ENCODE results near the gene EIF4A2.

The EIF4A2 gene

DNA sequence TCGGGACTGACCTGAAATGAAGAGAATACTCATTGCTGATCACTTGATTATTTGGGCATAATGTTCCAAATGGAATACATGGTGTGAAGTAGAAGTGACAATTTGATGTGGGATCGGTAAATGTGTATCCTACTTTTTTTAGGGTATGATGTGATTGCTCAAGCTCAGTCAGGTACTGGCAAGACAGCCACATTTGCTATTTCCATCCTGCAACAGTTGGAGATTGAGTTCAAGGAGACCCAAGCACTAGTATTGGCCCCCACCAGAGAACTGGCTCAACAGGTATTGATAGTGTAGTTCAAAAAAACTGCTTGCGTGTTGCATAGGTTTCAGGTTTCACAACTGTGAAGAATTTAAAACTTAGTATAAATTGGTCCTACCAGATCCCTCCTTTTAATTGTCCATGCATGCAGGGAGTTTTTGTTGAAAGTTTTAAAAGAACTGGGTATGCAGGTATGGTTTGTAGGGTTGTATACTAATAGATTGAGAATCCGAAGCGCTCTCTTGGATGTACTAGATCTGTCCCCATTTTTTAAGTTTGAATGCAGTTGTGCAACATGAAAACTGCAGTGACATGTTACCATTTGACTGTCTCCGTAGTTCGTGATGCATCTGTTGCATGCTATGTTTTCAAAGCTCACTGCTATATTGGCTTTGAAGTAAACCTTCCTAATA, 1.6 kb downstream of the EIF4A2 start:
- 0 to 8% methylated on average over 4 to 6 of the region's 7 CpGs for WGBS, 2 experiments (ENCODE audit: insufficient coverage in 2 of 2)
- Histone ChIP-seq H3K27ac (ENCODE audit: low read depth, low read length, severe bottlenecking) (peak overlapping the region; percentile 63), H3K36me3 (ENCODE audit: control insufficient read depth, insufficient read depth, low read length) (peaks cover 64% of the 10 kb centered on the region), H3K4me3 (ENCODE audit: extremely low read depth, insufficient read depth, low read length, poor library complexity, severe bottlenecking) (peak overlapping the region; percentile 99), H3K9me3 (ENCODE audit: control insufficient read depth, low read length) (no peaks in the 10 kb centered on the region), H3K4me1 (ENCODE audit: control insufficient read depth, insufficient read depth, low read length, poor library complexity, severe bottlenecking) (peaks cover 9% of the 10 kb centered on the region)

GRCh38 chr3:186785495-186786018, 2.2 kb downstream of the EIF4A2 start:
- Histone ChIP-seq H3K4me1 (ENCODE audit: control insufficient read depth, insufficient read depth, low read length, poor library complexity, severe bottlenecking) (peaks cover 9% of the 10 kb centered on the region), H3K4me3 (ENCODE audit: extremely low read depth, insufficient read depth, low read length, poor library complexity, severe bottlenecking) (peak overlapping the region; percentile 99), H3K27ac (ENCODE audit: low read depth, low read length, severe bottlenecking) (peak overlapping the region; percentile 63), H3K9me3 (ENCODE audit: control insufficient read depth, low read length) (no peaks in the 10 kb centered on the region), H3K36me3 (ENCODE audit: control insufficient read depth, insufficient read depth, low read length) (peaks cover 68% of the 10 kb centered on the region)
- WGBS, 2 experiments (ENCODE audit: insufficient coverage in 2 of 2), result 51 to 55% methylated on average over 4 of the region's 7 CpGs

GRCh38 chr3:186786922-186787321, 3.5 kb downstream of the EIF4A2 start:
- peaks cover 9% of the 10 kb centered on the region for H3K4me1 ChIP-seq (ENCODE audit: control insufficient read depth, insufficient read depth, low read length, poor library complexity, severe bottlenecking)
- peak overlapping the region; percentile 99 for H3K4me3 ChIP-seq (ENCODE audit: extremely low read depth, insufficient read depth, low read length, poor library complexity, severe bottlenecking)
- peaks cover 69% of the 10 kb centered on the region for H3K36me3 ChIP-seq (ENCODE audit: control insufficient read depth, insufficient read depth, low read length)
- peak overlapping the region; percentile 11 for H3K27ac ChIP-seq (ENCODE audit: low read depth, low read length, severe bottlenecking)
- no peaks in the 10 kb centered on the region for H3K9me3 ChIP-seq (ENCODE audit: control insufficient read depth, low read length)
- WGBS, 2 experiments (ENCODE audit: insufficient coverage in 2 of 2), result 97 to 100% methylated on average over 3 of the region's 3 CpGs

DNA sequence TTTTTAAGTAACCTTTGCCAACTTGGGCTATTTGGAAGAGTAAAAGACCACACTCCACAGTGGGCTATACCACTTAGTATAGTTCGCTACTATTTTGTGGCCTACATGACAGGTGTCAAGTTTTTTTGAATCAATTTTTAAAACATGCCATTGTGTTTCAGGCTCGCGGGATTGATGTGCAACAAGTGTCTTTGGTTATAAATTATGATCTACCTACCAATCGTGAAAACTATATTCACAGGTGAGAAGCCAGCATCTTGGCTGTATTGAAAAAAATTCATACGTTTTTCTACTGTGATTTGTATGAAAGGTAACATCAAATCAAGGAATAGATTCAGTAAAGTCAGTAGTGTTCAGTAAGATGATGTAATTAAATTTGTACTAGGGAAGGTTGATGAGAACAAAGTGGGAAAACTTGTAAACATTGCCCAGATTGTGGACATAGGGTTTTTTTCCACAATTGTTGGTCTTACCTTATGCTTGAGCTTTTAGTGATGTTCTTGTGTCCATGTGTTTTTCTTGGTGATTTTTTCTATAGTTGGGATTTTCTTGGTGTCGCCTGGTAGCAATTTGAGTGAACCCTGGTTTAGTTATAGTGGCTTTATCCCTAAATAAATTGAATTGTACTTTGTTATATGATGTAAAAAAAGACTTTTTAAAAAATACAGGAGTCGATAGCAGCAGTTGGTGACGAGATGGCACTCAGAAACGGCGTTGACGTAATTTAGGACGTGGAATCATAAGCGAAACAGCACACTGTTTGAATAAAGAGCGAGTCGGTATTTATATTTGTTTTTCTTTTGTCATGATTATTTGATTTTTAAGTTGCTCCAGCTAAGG, 4.5 kb downstream of the EIF4A2 start:
- Histone ChIP-seq H3K27ac (ENCODE audit: low read depth, low read length, severe bottlenecking) (no peak overlapping the region), H3K4me1 (ENCODE audit: control insufficient read depth, insufficient read depth, low read length, poor library complexity, severe bottlenecking) (peaks cover 4% of the 10 kb centered on the region), H3K36me3 (ENCODE audit: control insufficient read depth, insufficient read depth, low read length) (peaks cover 78% of the 10 kb centered on the region), H3K4me3 (ENCODE audit: extremely low read depth, insufficient read depth, low read length, poor library complexity, severe bottlenecking) (no peak overlapping the region), H3K9me3 (ENCODE audit: control insufficient read depth, low read length) (no peaks in the 10 kb centered on the region)
- 83 to 98% methylated on average over 8 to 11 of the region's 15 CpGs for WGBS, 2 experiments (ENCODE audit: insufficient coverage in 2 of 2)

DNA sequence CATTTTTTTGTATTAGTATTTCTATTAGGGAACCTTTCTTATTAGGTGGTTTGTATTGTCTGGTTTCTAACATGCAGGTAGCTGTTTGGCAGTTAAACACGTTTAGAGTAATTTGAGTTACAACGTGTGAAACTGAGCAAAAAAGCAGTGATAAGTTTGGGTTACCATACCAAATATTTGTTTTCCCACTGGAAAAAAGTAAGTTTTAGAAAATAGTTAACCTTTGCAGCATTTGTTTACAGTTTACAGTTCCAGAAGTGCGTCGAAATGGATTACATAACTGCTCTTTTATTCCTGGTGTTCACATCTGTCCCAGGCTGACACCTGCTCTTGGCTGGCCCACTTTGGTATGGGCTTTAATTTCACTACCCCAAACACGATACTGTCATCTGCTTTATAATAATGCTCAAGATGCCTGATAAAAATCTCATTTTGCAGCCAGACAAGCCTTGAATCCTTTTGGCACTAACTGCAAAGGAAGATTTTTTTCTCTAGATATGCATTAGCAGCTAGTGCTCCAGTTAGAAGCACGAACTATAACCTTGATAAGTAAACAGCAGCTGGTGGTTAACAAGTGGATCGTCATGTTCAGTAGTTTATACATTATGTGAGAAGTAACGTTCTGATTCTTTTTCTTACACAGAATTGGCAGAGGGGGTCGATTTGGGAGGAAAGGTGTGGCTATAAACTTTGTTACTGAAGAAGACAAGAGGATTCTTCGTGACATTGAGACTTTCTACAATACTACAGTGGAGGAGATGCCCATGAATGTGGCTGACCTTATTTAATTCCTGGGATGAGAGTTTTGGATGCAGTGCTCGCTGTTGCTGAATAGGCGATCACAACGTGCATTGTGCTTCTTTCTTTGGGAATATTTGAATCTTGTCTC, 5.3 kb downstream of the EIF4A2 start:
- Histone ChIP-seq H3K9me3 (ENCODE audit: control insufficient read depth, low read length) (no peaks in the 10 kb centered on the region), H3K4me3 (ENCODE audit: extremely low read depth, insufficient read depth, low read length, poor library complexity, severe bottlenecking) (no peak overlapping the region), H3K27ac (ENCODE audit: low read depth, low read length, severe bottlenecking) (peak overlapping the region; percentile 24), H3K4me1 (ENCODE audit: control insufficient read depth, insufficient read depth, low read length, poor library complexity, severe bottlenecking) (peaks cover 4% of the 10 kb centered on the region), H3K36me3 (ENCODE audit: control insufficient read depth, insufficient read depth, low read length) (peaks cover 84% of the 10 kb centered on the region)
- WGBS, 2 experiments (ENCODE audit: insufficient coverage in 2 of 2), result 94 to 96% methylated on average over 9 of the region's 13 CpGs

GRCh38 chr3:186789554-186790260, 6.3 kb downstream of the EIF4A2 start:
- no peaks in the 10 kb centered on the region for H3K9me3 ChIP-seq (ENCODE audit: control insufficient read depth, low read length)
- 75 to 83% methylated on average over 2 of the region's 4 CpGs for WGBS, 2 experiments (ENCODE audit: insufficient coverage in 2 of 2)
- H3K4me1 ChIP-seq (ENCODE audit: control insufficient read depth, insufficient read depth, low read length, poor library complexity, severe bottlenecking), result peaks cover 4% of the 10 kb centered on the region
- no peak overlapping the region for H3K27ac ChIP-seq (ENCODE audit: low read depth, low read length, severe bottlenecking)
- no peak overlapping the region for H3K4me3 ChIP-seq (ENCODE audit: extremely low read depth, insufficient read depth, low read length, poor library complexity, severe bottlenecking)
- H3K36me3 ChIP-seq (ENCODE audit: control insufficient read depth, insufficient read depth, low read length), result peaks cover 83% of the 10 kb centered on the region

- Histone ChIP-seq H3K4me3 (ENCODE audit: extremely low read depth, insufficient read depth, low read length, poor library complexity, severe bottlenecking) (no peak overlapping the region), H3K27ac (ENCODE audit: low read depth, low read length, severe bottlenecking) (peak overlapping the region; percentile 68), H3K9me3 (ENCODE audit: control insufficient read depth, low read length) (no peaks in the 10 kb centered on the region), H3K36me3 (ENCODE audit: control insufficient read depth, insufficient read depth, low read length) (peaks cover 83% of the 10 kb centered on the region), H3K4me1 (ENCODE audit: control insufficient read depth, insufficient read depth, low read length, poor library complexity, severe bottlenecking) (peaks cover 4% of the 10 kb centered on the region)
- WGBS, 2 experiments (ENCODE audit: insufficient coverage in 2 of 2), result 88 to 96% methylated on average over 4 of the region's 8 CpGs
Measured at GRCh38 chr3:186790261-186790981, 7.0 kb downstream of the EIF4A2 start.

GRCh38 chr3:186798239-186798874, 15.0 kb downstream of the EIF4A2 start:
- no peak overlapping the region for H3K4me3 ChIP-seq (ENCODE audit: extremely low read depth, insufficient read depth, low read length, poor library complexity, severe bottlenecking)
- 100% methylated on average over 1 of the region's 3 CpGs for WGBS, 2 experiments (ENCODE audit: insufficient coverage in 2 of 2)
- no peak overlapping the region for H3K27ac ChIP-seq (ENCODE audit: low read depth, low read length, severe bottlenecking)
- H3K36me3 ChIP-seq (ENCODE audit: control insufficient read depth, insufficient read depth, low read length), result peaks cover 88% of the 10 kb centered on the region
- peaks cover 7% of the 10 kb centered on the region for H3K4me1 ChIP-seq (ENCODE audit: control insufficient read depth, insufficient read depth, low read length, poor library complexity, severe bottlenecking)
- no peaks in the 10 kb centered on the region for H3K9me3 ChIP-seq (ENCODE audit: control insufficient read depth, low read length)

DNA sequence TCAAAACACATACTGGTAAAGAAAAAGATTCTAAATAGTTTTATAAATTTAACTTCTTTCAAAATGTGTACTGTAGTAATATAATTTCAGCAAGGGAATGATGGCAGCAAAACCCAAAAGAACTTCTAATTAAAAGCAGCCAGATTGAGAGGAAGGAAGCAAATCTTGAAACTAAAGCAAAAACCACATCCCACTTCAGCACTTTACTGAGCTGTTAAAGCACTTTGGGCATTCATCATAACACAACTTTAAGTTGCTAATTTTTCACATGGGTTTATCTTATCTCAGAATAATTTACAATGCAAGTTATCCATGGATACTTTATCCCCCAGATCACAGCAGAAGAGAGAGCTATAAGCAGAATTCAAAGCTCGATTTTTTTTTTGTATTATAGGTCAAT, 16.9 kb downstream of the EIF4A2 start:
- Histone ChIP-seq H3K4me1 (ENCODE audit: control insufficient read depth, insufficient read depth, low read length, poor library complexity, severe bottlenecking) (peaks cover 7% of the 10 kb centered on the region), H3K27ac (ENCODE audit: low read depth, low read length, severe bottlenecking) (no peak overlapping the region), H3K36me3 (ENCODE audit: control insufficient read depth, insufficient read depth, low read length) (peaks cover 86% of the 10 kb centered on the region), H3K9me3 (ENCODE audit: control insufficient read depth, low read length) (no peaks in the 10 kb centered on the region), H3K4me3 (ENCODE audit: extremely low read depth, insufficient read depth, low read length, poor library complexity, severe bottlenecking) (no peak overlapping the region)
- no CpG with 5 or more reads among the region's 1 CpG for WGBS, 2 experiments (ENCODE audit: insufficient coverage in 2 of 2)

Measured in mesodermal cell (in vitro differentiated cells).